SK-N-SH (cell line): ENCODE measurements around the gene KHDC3L. TPM values are rescaled to one million over a fixed set of nuclear protein-coding genes. Genes with fewer than 3 reads are reported as not detected.
"Not testable (repeated sequence)": the region's sequence is repeated elsewhere in the genome, so short reads cannot be mapped to it uniquely, and the experiment has no call there.

Experiments
- CTCF ChIA-PET: fragments of 300-600, 350-600 bp; formaldehyde crosslinking; extraction: SDS; loops from one replicate; lab custom pipeline; 2021; lab: Yijun Ruan, JAX
- POLR2A ChIA-PET: fragments of 350-600 bp; sonication (Branson Sonifier 250); formaldehyde crosslinking; extraction: SDS; loops from one replicate; lab custom pipeline; 2020; ENCODE audit warnings: antibody characterized with exemption, inconsistent platforms; lab: Yijun Ruan, JAX
- DNase-seq: peaks from one replicate; pipeline ENCODE4 v3.0.0; 2012
- H2AFZ ChIP-seq: fragments of 200-600 bp; sonication (generic); 2 replicates; pipeline ENCODE4 v1.8.1; 2016; ENCODE audit warnings: antibody characterized with exemption, mild to moderate bottlenecking, low read depth
- H3F3A ChIP-seq: fragments of 200-600 bp; sonication (generic); replicated peaks from 2 replicates; pipeline ENCODE3; 2016; ENCODE audit warnings: antibody characterized with exemption, mild to moderate bottlenecking; ENCODE audit not compliant: insufficient read depth
- H3K27ac ChIP-seq, 2 experiments: fragments of 200-500 bp in 1 of 2; fragments of 200-600 bp in 1 of 2; sonication (Bioruptor generic) in 1 of 2; sonication (generic), shearing (Covaris generic) in 1 of 2; 2 replicates each; pipeline versions ENCODE4 v1.5.1 to v1.6.1; 2014 to 2016; ENCODE audit warnings: low read depth in 2 of 2, inconsistent platforms in 1 of 2, low read length in 1 of 2, mild to moderate bottlenecking in 1 of 2, mixed read lengths in 1 of 2
- H3K27me3 ChIP-seq: fragments of 200-600 bp; sonication (generic), shearing (Covaris generic); 2 replicates; pipeline ENCODE4 v1.6.1; 2016; ENCODE audit warnings: mixed run types; ENCODE audit not compliant: insufficient read depth
- H3K36me3 ChIP-seq, 2 experiments: fragments of 200-500 bp in 1 of 2; fragments of 200-600 bp in 1 of 2; sonication (Bioruptor generic) in 1 of 2; sonication (generic) in 1 of 2; replicated peaks in 1 of 2; 2 replicates each; pipeline versions ENCODE3 to v1.5.1; 2014 to 2016; ENCODE audit warnings: low read length in 1 of 2, mild to moderate bottlenecking in 1 of 2; ENCODE audit not compliant: insufficient read depth in 2 of 2, control insufficient read depth in 1 of 2
- H3K4me1 ChIP-seq, 2 experiments: fragments of 200-500 bp in 1 of 2; fragments of 200-600 bp in 1 of 2; sonication (Bioruptor generic) in 1 of 2; sonication (generic), shearing (Covaris generic) in 1 of 2; 2 replicates each; pipeline versions ENCODE4 v1.5.1 to v1.6.1; 2014 to 2016; ENCODE audit warnings: low read depth in 1 of 2, low read length in 1 of 2, mixed run types in 1 of 2; ENCODE audit not compliant: insufficient read depth in 2 of 2, control insufficient read depth in 1 of 2
- H3K4me2 ChIP-seq: fragments of 200-600 bp; sonication (generic), shearing (Covaris generic); 2 replicates; pipeline ENCODE4 v1.6.1; 2017; ENCODE audit warnings: mixed run types
- H3K4me3 ChIP-seq, 2 experiments: fragments of 200-500 bp in 1 of 2; fragments of 200-600 bp in 1 of 2; sonication (Bioruptor generic) in 1 of 2; sonication (generic), shearing (Covaris generic) in 1 of 2; 2 replicates each; pipeline versions ENCODE4 v1.5.1 to v1.8.1; 2014 to 2016; ENCODE audit warnings: low read depth in 2 of 2, inconsistent platforms in 1 of 2, low read length in 1 of 2, mild to moderate bottlenecking in 1 of 2, mixed read lengths in 1 of 2, moderate library complexity in 1 of 2
- H3K79me2 ChIP-seq: fragments of 200-600 bp; sonication (generic); 2 replicates; pipeline ENCODE4 v1.8.1; 2017; ENCODE audit warnings: mild to moderate bottlenecking; ENCODE audit not compliant: insufficient read depth
- H3K9ac ChIP-seq: fragments of 200-600 bp; sonication (generic); 2 replicates; pipeline ENCODE4 v1.6.1; 2017; ENCODE audit warnings: mixed run types
- H3K9me2 ChIP-seq: fragments of 200-600 bp; sonication (generic); 2 replicates; pipeline ENCODE4 v1.6.1; 2017; ENCODE audit warnings: mixed run types
- H3K9me3 ChIP-seq: fragments of 200-600 bp; sonication (generic); 2 replicates; pipeline ENCODE4 v1.6.1; 2017; ENCODE audit warnings: mixed run types, mild to moderate bottlenecking, moderate library complexity
- H4K20me1 ChIP-seq: fragments of 200-600 bp; sonication (generic); 2 replicates; pipeline ENCODE4 v1.6.1; 2017; ENCODE audit warnings: mild to moderate bottlenecking, mixed run types; ENCODE audit not compliant: insufficient read depth
- CHD2 ChIP-seq: fragments of 150-350 bp; IDR thresholded peaks from 2 replicates; pipeline ENCODE4 v1.6.1; 2018; ENCODE audit warnings: low read length; ENCODE audit not compliant: partially characterized antibody
- ELF1 ChIP-seq: IDR thresholded peaks from 2 replicates; pipeline ENCODE4 v1.4.0; 2012
- EP300 ChIP-seq, 2 experiments: IDR thresholded peaks; 2 replicates each; pipeline versions ENCODE4 v1.4.0 to v1.6.1; 2012; ENCODE audit warnings: borderline replicate concordance in 1 of 2, low read depth in 1 of 2, low read length in 1 of 2
- FOXJ3 ChIP-seq: sonication (generic); formaldehyde crosslinking; IDR thresholded peaks from 2 replicates; pipeline ENCODE4 v1.5.1; 2020; ENCODE audit warnings: mild to moderate bottlenecking, missing genetic modification reagents
- FOXM1 ChIP-seq: IDR thresholded peaks from 2 replicates; pipeline ENCODE4 v1.4.0; 2012; ENCODE audit warnings: low read depth, mild to moderate bottlenecking
- NFIC ChIP-seq: IDR thresholded peaks from 2 replicates; pipeline ENCODE4 v1.4.0; 2012; ENCODE audit warnings: borderline replicate concordance
- NRF1 ChIP-seq: IDR thresholded peaks from 2 replicates; pipeline ENCODE4 v1.6.1; 2012; ENCODE audit warnings: low read depth, mild to moderate bottlenecking, low read length
- RXRA ChIP-seq: IDR thresholded peaks from 2 replicates; pipeline ENCODE4 v1.4.0; 2012; ENCODE audit warnings: low read depth, mild to moderate bottlenecking, borderline replicate concordance
- SMC3 ChIP-seq: IDR thresholded peaks from 2 replicates; pipeline ENCODE4 v1.6.1; 2012; ENCODE audit warnings: low read depth, low read length, improper control_type of control experiment
- TAF1 ChIP-seq: IDR thresholded peaks from 2 replicates; pipeline ENCODE4 v1.6.1; 2012; ENCODE audit warnings: low read depth, mild to moderate bottlenecking, low read length, moderate library complexity, borderline replicate concordance
- YY1 ChIP-seq: IDR thresholded peaks from 2 replicates; pipeline ENCODE4 v1.4.0; 2012; ENCODE audit warnings: low read depth, mild to moderate bottlenecking
- WGBS: methylation state at CpG from one replicate; pipeline ENCODE4 v1.1.6; 2017; ENCODE audit warnings: low lambda C conversion rate; 5-methylcytosine and 5-hydroxymethylcytosine counted together
- polyA plus RNA-seq, 3 experiments: library from polyadenylated mRNA; depleted of rRNA; stranded (reverse); fragments of >200 nt; gene quantifications; 2 replicates each; pipeline ENCODE4 v1.2.3, GENCODE V29; 2012
- TF ChIP-seq, protein P1 (sequence below): fragments of 150-350 bp; IDR thresholded peaks from 2 replicates; pipeline ENCODE4 v1.6.1; 2016; ENCODE audit warnings: mild to moderate bottlenecking, low read depth, low read length
- TF ChIP-seq, protein P2 (sequence below): IDR thresholded peaks from 2 replicates; pipeline ENCODE4 v1.4.0; 2012; ENCODE audit warnings: low read depth
- TF ChIP-seq, protein P3 (sequence below): IDR thresholded peaks from 2 replicates; pipeline ENCODE4 v1.4.0; 2012; ENCODE audit warnings: low read depth, borderline replicate concordance

The KHDC3L gene
- polyA plus RNA-seq, 1 of the 3 experiments (the other 2 are of a cell fraction) = not detected

DNA sequence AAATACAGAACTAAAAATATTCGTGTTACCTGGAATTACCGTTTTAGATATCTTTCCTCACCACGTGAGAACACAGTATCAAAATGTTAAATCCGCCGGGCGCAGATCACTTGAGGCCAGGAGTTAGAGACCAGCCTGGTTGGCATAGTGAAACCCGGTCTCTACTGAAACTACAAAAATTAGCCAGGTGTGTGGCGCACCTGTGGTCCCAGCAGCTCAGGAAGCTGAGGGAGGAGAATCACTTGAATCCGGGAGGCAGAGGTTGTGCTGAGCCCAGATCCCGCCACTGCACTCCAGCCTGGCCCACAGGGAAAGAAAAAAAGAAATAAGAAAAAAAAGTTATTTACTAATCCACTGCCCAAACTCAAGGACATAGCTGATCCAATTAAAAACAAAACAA is 27.4 kb downstream of the KHDC3L start (continued):
- TF ChIP-seq, protein P1, sequence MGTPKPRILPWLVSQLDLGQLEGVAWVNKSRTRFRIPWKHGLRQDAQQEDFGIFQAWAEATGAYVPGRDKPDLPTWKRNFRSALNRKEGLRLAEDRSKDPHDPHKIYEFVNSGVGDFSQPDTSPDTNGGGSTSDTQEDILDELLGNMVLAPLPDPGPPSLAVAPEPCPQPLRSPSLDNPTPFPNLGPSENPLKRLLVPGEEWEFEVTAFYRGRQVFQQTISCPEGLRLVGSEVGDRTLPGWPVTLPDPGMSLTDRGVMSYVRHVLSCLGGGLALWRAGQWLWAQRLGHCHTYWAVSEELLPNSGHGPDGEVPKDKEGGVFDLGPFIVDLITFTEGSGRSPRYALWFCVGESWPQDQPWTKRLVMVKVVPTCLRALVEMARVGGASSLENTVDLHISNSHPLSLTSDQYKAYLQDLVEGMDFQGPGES = no peak
- TF ChIP-seq ELF1 (no peak), TAF1 (no peak), NFIC (no peak), FOXJ3 (no peak), YY1 (no peak), EP300 (IDR thresholded peaks at IDR 0.05; ENCODE audit: borderline replicate concordance in 1 of 2, low read depth in 1 of 2, low read length in 1 of 2) (no peak), CHD2 (no peak), SMC3 (no peak)

DNA sequence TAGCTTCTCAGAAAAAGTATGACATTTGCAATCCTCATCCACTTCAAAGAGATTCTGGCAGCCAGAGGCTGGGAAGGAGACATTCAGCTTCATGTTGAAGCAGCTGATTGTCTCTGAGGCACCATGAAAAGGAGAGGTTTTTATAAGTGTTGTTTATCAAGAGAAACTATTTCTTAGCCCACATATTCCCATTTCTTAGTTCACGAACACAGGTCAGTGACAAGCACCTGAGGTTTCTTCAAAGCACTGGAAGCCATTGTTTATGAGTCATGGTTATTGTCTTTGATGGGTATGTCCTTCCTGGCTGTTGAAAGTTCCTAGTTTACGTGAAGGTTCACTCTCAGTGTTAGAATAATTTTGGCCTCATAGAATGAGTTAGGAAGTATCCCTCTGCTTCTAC is 29.2 kb downstream of the KHDC3L start:
- Histone ChIP-seq H2AFZ (no peak overlapping the region), H3K9me2 (no peaks in the 10 kb centered on the region), H3K4me1 (no peaks in the 10 kb centered on the region; a peak in 1 of 4 replicates), H3K9ac (no peak overlapping the region), H3K4me3 (no peak overlapping the region), H3K4me2 (no peak overlapping the region), H3K27me3 (no peaks in the 10 kb centered on the region), H3F3A (no peaks in the 10 kb centered on the region), H3K27ac (no peak overlapping the region), H3K9me3 (no peaks in the 10 kb centered on the region), H3K36me3 (no peaks in the 10 kb centered on the region), H3K79me2 (no peaks in the 10 kb centered on the region), H4K20me1 (no peaks in the 10 kb centered on the region)
- ChIA-PET POLR2A (no interaction called here), CTCF (no interaction called here)
- WGBS = 92% methylated on average over 2 of the region's 2 CpGs
- DNase-seq = no peak
- TF ChIP-seq, protein P2, sequence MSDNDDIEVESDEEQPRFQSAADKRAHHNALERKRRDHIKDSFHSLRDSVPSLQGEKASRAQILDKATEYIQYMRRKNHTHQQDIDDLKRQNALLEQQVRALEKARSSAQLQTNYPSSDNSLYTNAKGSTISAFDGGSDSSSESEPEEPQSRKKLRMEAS = no peak
- TF ChIP-seq NRF1 (no peak), RXRA (no peak), FOXM1 (no peak)
- TF ChIP-seq, protein P3, sequence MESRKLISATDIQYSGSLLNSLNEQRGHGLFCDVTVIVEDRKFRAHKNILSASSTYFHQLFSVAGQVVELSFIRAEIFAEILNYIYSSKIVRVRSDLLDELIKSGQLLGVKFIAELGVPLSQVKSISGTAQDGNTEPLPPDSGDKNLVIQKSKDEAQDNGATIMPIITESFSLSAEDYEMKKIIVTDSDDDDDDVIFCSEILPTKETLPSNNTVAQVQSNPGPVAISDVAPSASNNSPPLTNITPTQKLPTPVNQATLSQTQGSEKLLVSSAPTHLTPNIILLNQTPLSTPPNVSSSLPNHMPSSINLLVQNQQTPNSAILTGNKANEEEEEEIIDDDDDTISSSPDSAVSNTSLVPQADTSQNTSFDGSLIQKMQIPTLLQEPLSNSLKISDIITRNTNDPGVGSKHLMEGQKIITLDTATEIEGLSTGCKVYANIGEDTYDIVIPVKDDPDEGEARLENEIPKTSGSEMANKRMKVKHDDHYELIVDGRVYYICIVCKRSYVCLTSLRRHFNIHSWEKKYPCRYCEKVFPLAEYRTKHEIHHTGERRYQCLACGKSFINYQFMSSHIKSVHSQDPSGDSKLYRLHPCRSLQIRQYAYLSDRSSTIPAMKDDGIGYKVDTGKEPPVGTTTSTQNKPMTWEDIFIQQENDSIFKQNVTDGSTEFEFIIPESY = no peak

DNA sequence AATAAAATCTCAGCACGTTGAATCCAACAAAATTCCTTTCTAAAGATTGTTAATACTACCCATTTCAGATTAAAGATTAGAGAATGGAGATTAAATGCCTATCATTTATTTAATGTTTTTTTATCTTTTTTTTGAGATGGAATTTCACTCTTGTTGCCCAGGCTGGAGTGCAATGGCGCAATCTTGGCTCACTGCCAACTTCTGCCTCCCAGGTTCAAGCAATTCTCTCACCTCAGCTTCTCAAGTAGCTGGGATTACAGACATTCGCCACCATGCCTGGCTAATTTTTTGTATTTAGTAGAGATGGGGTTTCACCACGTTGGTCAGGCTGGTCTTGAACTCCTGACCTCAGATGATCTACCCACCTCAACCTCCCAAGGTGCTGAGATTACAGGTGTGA is 29.7 kb downstream of the KHDC3L start:
- POLR2A ChIA-PET, H4K20me1 ChIP-seq, H3K9me2 ChIP-seq, H3F3A ChIP-seq, H3K4me1 ChIP-seq, CTCF ChIA-PET, H3K9ac ChIP-seq, H3K27me3 ChIP-seq, H3K79me2 ChIP-seq, H3K27ac ChIP-seq, H3K9me3 ChIP-seq, H2AFZ ChIP-seq, DNase-seq, H3K4me3 ChIP-seq, H3K4me2 ChIP-seq, H3K36me3 ChIP-seq: not testable (repeated sequence)
- 55% methylated on average over 4 of the region's 4 CpGs for WGBS
- TF ChIP-seq NFIC = peak; percentile 26; the same call in 1 of the 2 replicates
